ENCODE data around the gene RARS1. TPM values are rescaled to one million over a fixed set of nuclear protein-coding genes. Genes with fewer than 3 reads are reported as not detected.

RARS1 gene
- total RNA-seq, result 78.3 TPM

- peak; percentile 94 for DNase-seq (ENCODE audit: low spot score)
Observed at GRCh38 chr5:168486136-168486879, at the start of gene RARS1. RARS1 (plus strand) TSS chr5:168486471; CDS start chr5:168486499, 28 bp downstream.

DNA sequence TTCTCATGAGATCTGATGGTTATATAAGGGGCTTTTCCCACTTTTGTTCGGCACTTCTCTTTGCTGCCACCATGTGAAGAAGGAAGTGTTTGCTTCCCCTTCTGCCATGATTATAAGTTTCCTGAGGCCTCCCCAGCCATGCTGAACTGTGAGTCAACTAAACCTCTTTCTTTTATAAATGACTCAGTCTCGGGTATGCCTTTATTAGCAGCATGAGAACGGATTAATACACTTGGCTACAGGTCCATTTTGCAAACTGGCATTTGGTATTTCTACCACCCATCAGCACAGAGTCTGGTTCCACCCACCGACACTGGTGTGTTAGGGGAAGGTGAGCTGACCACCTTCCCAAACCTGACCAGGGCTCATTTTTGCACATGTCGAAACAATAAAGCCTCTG lies 47.9 kb upstream of the RARS1 start:
- DNase-seq (ENCODE audit: low spot score), result no peak

- no peak for DNase-seq (ENCODE audit: low spot score)
Observed at GRCh38 chr5:168443533-168443932, 42.7 kb upstream of the RARS1 start.

- DNase-seq (ENCODE audit: low spot score), result no peak
Observed at GRCh38 chr5:168443950-168444700, 42.1 kb upstream of the RARS1 start.

GRCh38 chr5:168446983-168447619 lies 39.2 kb upstream of the RARS1 start:
- no peak for DNase-seq (ENCODE audit: low spot score)

DNA sequence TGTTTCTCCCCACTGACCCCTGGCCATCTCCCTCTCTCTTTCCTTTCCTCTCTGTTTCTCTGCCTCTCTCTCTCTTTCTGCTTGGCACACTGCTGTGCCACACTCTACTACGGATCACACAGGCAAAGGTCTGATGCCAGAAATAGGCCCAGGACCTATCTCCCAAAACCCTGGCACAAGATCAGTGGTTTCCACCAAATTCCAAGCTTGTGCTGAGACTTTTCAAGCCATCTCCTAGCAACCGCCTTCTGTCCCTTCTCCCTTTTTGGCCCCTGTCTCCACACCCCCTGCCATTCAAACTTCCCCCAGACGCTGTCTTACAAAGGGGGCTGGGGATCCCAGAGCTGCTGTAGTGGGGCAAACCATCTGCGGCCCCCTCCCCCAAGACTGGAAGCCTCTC lies 38.5 kb upstream of the RARS1 start:
- no peak for DNase-seq (ENCODE audit: low spot score)

DNA sequence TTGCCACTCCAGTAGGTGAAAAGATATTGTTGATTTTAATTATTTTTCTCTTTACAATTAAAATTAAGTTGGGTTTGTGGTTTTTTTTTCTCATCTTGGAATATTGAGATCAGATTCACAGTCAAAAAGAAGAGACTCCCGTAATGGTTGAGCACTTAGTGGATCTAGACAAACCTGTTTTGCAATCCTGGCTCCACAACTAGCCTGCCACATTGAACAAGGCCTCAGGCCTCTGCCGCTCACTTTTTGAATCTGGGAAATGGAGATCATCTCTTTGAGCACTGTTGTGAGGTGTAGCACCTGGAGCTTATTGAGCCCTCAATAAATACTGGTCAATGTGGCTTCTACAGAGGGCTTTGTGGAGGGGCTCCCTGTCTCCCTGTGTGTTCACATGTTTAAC lies 37.1 kb upstream of the RARS1 start:
- no peak for DNase-seq (ENCODE audit: low spot score)

DNA sequence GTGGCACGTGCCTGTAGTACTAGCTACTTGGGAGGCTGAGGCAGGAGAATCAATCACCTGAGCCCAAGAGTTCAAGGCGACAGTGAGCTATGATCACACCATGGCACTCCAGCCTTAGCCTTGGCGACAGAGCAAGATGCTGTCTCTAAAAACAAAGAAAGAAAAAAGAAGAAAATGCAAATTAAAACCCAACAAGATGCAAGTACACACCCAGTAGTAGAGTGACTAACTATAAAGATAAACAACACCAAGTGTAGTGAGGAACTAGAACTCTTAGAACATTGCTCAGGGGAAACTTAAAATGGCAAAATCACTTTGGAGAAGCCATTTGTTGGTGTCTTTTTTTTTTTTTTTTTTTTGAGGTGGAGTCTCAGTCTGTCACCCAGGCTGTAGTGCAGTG lies 34.7 kb upstream of the RARS1 start:
- DNase-seq (ENCODE audit: low spot score), result no peak

DNA sequence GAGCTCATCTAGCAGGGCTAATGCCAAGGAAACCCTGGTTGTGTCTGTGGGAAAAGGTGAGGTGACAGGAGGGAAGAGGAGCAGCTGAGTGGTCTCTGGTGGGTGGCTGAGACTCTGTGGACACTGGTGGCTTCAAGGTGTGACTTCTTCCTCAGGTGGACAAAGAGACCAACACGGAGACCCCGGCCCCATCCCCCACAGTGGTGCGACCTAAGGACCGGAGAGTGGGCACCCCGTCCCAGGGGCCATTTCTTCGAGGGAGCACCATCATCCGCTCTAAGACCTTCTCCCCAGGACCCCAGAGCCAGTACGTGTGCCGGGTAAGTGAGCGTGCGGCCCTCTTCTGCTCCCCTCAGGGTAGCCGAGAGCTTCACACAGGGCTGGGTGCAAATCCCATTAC lies 31.1 kb upstream of the RARS1 start:
- DNase-seq (ENCODE audit: low spot score), result no peak

- DNase-seq (ENCODE audit: low spot score), result no peak
Observed at GRCh38 chr5:168457542-168457941, 28.7 kb upstream of the RARS1 start.

- no peak for DNase-seq (ENCODE audit: low spot score)
Observed at GRCh38 chr5:168460606-168461005, 25.7 kb upstream of the RARS1 start.

DNA sequence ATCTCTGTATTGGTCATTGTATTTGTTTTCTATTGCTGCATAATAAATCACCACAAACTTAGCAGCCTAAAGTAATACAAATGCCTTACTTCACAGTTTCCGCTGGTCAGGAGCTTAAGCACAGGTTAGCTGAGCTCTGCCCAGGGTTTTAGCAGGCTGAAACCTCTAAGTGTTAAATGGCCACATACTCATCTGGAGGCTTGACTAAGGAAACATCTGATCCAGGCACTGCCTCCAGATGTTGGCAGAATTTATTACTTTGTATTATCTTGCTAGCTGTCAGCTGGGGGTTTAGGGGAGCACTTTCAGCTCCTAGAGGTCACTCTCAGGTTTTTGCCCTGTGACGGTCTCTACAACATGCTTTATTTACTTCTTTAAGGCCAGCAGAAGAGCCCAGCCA lies 23.2 kb upstream of the RARS1 start:
- no peak for DNase-seq (ENCODE audit: low spot score)

GRCh38 chr5:168464214-168464613 lies 22.1 kb upstream of the RARS1 start:
- DNase-seq (ENCODE audit: low spot score), result no peak

- DNase-seq (ENCODE audit: low spot score), result no peak
Observed at GRCh38 chr5:168464641-168465040, 21.6 kb upstream of the RARS1 start.

GRCh38 chr5:168467755-168468330 lies 18.4 kb upstream of the RARS1 start:
- no peak for DNase-seq (ENCODE audit: low spot score)

DNA sequence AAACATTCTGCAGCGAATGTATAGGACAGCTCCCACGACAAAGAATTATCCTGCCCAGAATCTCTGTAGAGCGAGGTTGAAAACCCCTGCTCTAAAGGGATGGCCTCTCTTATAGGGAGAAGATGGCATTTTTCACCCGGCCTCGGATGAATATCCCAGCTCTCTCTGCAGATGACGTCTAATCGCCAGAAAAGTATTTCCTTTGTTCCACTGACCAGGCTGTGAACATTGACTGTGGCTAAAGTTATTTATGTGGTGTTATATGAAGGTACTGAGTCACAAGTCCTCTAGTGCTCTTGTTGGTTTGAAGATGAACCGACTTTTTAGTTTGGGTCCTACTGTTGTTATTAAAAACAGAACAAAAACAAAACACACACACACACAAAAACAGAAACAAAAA lies 17.4 kb upstream of the RARS1 start:
- no peak for DNase-seq (ENCODE audit: low spot score)

GRCh38 chr5:168469816-168470215 lies 16.5 kb upstream of the RARS1 start:
- no peak for DNase-seq (ENCODE audit: low spot score)

- DNase-seq (ENCODE audit: low spot score), result no peak
Observed at GRCh38 chr5:168471785-168472184, 14.5 kb upstream of the RARS1 start.

DNA sequence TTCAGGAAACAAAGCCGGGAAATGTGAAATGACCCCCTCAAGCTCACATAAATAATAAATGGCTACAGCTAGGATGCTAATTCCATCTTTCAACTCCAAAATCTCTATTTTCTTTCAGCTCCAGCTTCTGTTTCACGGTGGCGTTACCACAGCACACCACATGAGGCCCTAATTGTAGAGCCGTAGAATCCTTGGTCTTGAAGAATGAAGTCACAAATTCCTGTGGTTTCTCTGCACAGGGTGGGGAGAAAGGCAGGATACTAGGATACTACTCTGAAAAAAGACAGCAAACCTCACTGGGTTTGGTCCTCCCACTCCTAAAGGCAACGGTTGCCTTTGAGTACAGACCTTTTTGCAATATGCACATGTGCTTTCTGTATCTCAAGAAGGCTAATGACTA lies 13.9 kb upstream of the RARS1 start:
- no peak for DNase-seq (ENCODE audit: low spot score)

- no peak for DNase-seq (ENCODE audit: low spot score)
Observed at GRCh38 chr5:168474319-168474718, 12.0 kb upstream of the RARS1 start.

DNA sequence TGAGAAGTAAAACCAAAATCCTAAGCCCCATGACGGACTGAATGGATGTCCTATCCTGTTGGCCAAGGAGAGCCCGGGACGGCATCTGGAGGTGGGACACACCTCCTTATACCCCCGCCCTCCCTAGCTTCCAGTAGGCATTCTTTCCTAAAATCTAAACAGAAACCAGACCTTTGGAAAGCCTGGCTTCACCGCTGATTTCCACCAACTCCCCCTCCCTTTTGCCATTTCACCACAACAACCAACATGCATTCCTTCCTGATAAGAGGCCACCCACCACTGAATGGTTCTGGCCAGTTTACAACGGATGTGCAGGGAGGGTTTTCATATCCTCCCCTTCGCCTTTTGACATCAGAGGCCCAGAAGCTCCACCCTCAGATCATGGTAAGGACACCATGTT lies 9.2 kb upstream of the RARS1 start:
- DNase-seq (ENCODE audit: low spot score), result no peak

GRCh38 chr5:168479166-168479565 lies 7.1 kb upstream of the RARS1 start:
- no peak for DNase-seq (ENCODE audit: low spot score)

GRCh38 chr5:168480601-168481000 lies 5.7 kb upstream of the RARS1 start:
- DNase-seq (ENCODE audit: low spot score), result no peak

Measured in ureter (tissue), 1 donor.